C4-2B (cell line): ENCODE measurements around the gene HPCAL1.

Experiments used
- H3K27ac ChIP-seq: fragments of 450-650 bp; 2 replicates; pipeline ENCODE4 v1.5.1; 2017
- CTCF ChIP-seq: fragments of 450-650 bp; conservative IDR thresholded peaks from 2 replicates; pipeline ENCODE4 v1.5.1; 2017; ENCODE audit warnings: mild to moderate bottlenecking
- ZFX ChIP-seq: fragments of 450-650 bp; IDR thresholded peaks from 2 replicates; pipeline ENCODE4 v1.6.1; 2017

The HPCAL1 gene

GRCh38 chr2:10348891-10349290 lies 46.2 kb downstream of the HPCAL1 start:
- H3K27ac ChIP-seq, result peak overlapping the region; percentile 48
- TF ChIP-seq CTCF, result no peak
- TF ChIP-seq ZFX, result no peak

- no peak overlapping the region for H3K27ac ChIP-seq
- no peak for TF ChIP-seq CTCF
- no peak for TF ChIP-seq ZFX
These were observed 48.1 kb downstream of the HPCAL1 start for GRCh38 chr2:10350761-10351160.

GRCh38 chr2:10352361-10352760 lies 49.7 kb downstream of the HPCAL1 start:
- TF ChIP-seq CTCF (no peak), ZFX (no peak)
- H3K27ac ChIP-seq, result no peak overlapping the region

GRCh38 chr2:10352972-10353371 lies 50.3 kb downstream of the HPCAL1 start:
- no peak for TF ChIP-seq CTCF
- TF ChIP-seq ZFX, result no peak

GRCh38 chr2:10353931-10354330 lies 51.2 kb downstream of the HPCAL1 start:
- no peak overlapping the region for H3K27ac ChIP-seq
- TF ChIP-seq ZFX, result no peak
- no peak for TF ChIP-seq CTCF

More at GRCh38 chr2:10352972-10353371, 50.3 kb downstream of the HPCAL1 start:
- no peak overlapping the region for H3K27ac ChIP-seq

GRCh38 chr2:10354399-10354798 lies 51.7 kb downstream of the HPCAL1 start:
- H3K27ac ChIP-seq, result no peak overlapping the region
- TF ChIP-seq ZFX, result no peak
- no peak for TF ChIP-seq CTCF

GRCh38 chr2:10355471-10356438 lies 53.1 kb downstream of the HPCAL1 start:
- no peak overlapping the region for H3K27ac ChIP-seq
- TF ChIP-seq CTCF (no peak), ZFX (no peak)
